ENCODE data around the gene ASCL2. TPM values are rescaled to one million over a fixed set of nuclear protein-coding genes. Genes with fewer than 3 reads are reported as not detected.

ASCL2 gene
- total and polyA plus RNA-seq, 3 experiments from 2014 or later, result 0.22 to 8.9 (median 0.55) TPM

Other genes starting within 250 kb of the ASCL2 start
- gene IGF2, start 131.2 kb downstream of the ASCL2 start, total RNA-seq, result 1 to 10 TPM; 3.3 to 3.5 TPM
- not detected for gene IGF2, start 131.2 kb downstream of the ASCL2 start, polyA plus RNA-seq
- not detected for gene INS, start 109.4 kb downstream of the ASCL2 start, total RNA-seq
- not detected for gene INS, start 109.4 kb downstream of the ASCL2 start, polyA plus RNA-seq
- not detected for gene TH, start 98.8 kb downstream of the ASCL2 start, total RNA-seq
- gene TH, start 98.8 kb downstream of the ASCL2 start, polyA plus RNA-seq, result not detected
- 1 to 10 TPM; 8.8 to 9.4 TPM for gene C11orf21, start 31.3 kb upstream of the ASCL2 start, total RNA-seq
- 30.1 TPM for gene C11orf21, start 31.3 kb upstream of the ASCL2 start, polyA plus RNA-seq
- gene TSPAN32, start 31.4 kb upstream of the ASCL2 start, total RNA-seq, result 1 to 10 TPM; 6.6 to 7.4 TPM
- 68.5 TPM for gene TSPAN32, start 31.4 kb upstream of the ASCL2 start, polyA plus RNA-seq
- gene CD81, start 106.7 kb upstream of the ASCL2 start, total RNA-seq, result 100 to 1,000 TPM; 176 to 189 TPM
- gene CD81, start 106.7 kb upstream of the ASCL2 start, polyA plus RNA-seq, result 107 TPM
- 10 to 100 TPM; 79.6 to 84.1 TPM for gene TSSC4, start 130.2 kb upstream of the ASCL2 start, total RNA-seq
- 85.6 TPM for gene TSSC4, start 130.2 kb upstream of the ASCL2 start, polyA plus RNA-seq
- gene TRPM5, start 173.9 kb upstream of the ASCL2 start, total RNA-seq, result not detected
- gene TRPM5, start 173.9 kb upstream of the ASCL2 start, polyA plus RNA-seq, result not detected
- gene KCNQ1, start 174.4 kb upstream of the ASCL2 start, total RNA-seq, result 1 to 10 TPM; 2.6 to 3.4 TPM
- gene KCNQ1, start 174.4 kb upstream of the ASCL2 start, polyA plus RNA-seq, result 5.7 TPM

Measured in CD8-positive, alpha-beta memory T cell (primary cell).